PFSK-1 (cell line): ENCODE measurements around the gene GCNT1.

Experiments
- FOXP2 ChIP-seq: optimal IDR thresholded peaks from 2 replicates; pipeline ENCODE3; 2011; ENCODE audit warnings: borderline replicate concordance, control low read depth, inconsistent platforms; ENCODE audit not compliant: insufficient read depth; ENCODE audit errors: extremely low read length, extremely low read depth
- POLR2AphosphoS5 ChIP-seq: IDR thresholded peaks from 2 replicates; pipeline ENCODE4 v1.6.1; 2012; ENCODE audit warnings: low read depth, mild to moderate bottlenecking, control low read depth, low read length, moderate library complexity
- SIN3A ChIP-seq: IDR thresholded peaks from 2 replicates; pipeline ENCODE4 v1.6.1; 2012; ENCODE audit warnings: mild to moderate bottlenecking, low read length, moderate library complexity, borderline replicate concordance; ENCODE audit not compliant: insufficient read depth
- TAF1 ChIP-seq: IDR thresholded peaks from 2 replicates; pipeline ENCODE4 v1.6.1; 2012; ENCODE audit warnings: low read length, control low read depth, borderline replicate concordance; ENCODE audit not compliant: insufficient read depth
- TF ChIP-seq, protein P1 (sequence below), 2 experiments: IDR thresholded peaks; 2 replicates each; pipeline versions ENCODE4 v1.6.1 to v1.8.0; 2011 to 2012; ENCODE audit warnings: low read depth in 2 of 2, low read length in 2 of 2, control low read depth in 1 of 2, inconsistent platforms in 1 of 2, mild to moderate bottlenecking in 1 of 2, moderate library complexity in 1 of 2; ENCODE audit not compliant: insufficient read depth in 1 of 2

GCNT1 gene

DNA sequence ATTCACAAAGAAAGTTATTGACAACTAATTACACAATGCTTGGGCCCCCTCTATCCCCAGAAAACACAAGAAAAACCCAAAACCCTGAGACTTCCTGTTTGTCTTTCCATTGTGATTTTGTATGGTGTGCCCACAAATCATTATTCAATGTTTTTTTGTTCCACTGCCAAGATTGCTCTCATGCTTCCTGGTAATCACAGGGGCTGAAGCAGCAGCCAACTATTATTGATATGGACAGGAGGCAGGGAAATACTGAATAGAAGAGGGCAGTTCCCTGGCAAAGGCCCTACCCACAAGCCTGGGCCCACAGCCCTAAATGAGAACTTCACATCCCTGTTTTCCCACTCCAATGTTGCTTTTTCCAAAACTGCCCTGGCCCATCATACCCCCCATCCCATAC lies 43.3 kb upstream of the GCNT1 start:
- TF ChIP-seq POLR2AphosphoS5 = no peak
- TF ChIP-seq TAF1 = no peak
- TF ChIP-seq FOXP2 = no peak
- TF ChIP-seq, protein P1, sequence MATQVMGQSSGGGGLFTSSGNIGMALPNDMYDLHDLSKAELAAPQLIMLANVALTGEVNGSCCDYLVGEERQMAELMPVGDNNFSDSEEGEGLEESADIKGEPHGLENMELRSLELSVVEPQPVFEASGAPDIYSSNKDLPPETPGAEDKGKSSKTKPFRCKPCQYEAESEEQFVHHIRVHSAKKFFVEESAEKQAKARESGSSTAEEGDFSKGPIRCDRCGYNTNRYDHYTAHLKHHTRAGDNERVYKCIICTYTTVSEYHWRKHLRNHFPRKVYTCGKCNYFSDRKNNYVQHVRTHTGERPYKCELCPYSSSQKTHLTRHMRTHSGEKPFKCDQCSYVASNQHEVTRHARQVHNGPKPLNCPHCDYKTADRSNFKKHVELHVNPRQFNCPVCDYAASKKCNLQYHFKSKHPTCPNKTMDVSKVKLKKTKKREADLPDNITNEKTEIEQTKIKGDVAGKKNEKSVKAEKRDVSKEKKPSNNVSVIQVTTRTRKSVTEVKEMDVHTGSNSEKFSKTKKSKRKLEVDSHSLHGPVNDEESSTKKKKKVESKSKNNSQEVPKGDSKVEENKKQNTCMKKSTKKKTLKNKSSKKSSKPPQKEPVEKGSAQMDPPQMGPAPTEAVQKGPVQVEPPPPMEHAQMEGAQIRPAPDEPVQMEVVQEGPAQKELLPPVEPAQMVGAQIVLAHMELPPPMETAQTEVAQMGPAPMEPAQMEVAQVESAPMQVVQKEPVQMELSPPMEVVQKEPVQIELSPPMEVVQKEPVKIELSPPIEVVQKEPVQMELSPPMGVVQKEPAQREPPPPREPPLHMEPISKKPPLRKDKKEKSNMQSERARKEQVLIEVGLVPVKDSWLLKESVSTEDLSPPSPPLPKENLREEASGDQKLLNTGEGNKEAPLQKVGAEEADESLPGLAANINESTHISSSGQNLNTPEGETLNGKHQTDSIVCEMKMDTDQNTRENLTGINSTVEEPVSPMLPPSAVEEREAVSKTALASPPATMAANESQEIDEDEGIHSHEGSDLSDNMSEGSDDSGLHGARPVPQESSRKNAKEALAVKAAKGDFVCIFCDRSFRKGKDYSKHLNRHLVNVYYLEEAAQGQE (IDR thresholded peaks at IDR 0.05; ENCODE audit: insufficient read depth in 1 of 2, low read depth in 2 of 2, low read length in 2 of 2) = no peak
- TF ChIP-seq SIN3A = no peak

DNA sequence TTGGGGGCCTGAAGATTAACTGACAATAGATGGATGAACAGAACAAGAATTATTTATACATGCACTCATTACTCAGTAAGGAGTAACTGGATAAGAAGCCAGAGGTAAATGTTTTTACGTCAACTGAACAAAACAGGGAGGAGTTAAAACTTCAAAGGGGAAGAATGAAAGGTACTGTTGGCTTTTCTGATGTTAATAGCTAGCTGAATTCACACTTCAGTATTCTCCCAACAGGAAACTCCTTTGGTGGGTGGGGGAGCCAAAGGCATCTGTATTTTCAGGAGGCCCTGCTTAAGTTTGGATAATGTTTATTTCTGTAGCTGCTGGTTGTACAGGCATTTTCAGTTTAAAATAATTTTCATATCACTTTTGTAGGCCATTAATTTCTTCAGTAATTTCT lies 41.6 kb upstream of the GCNT1 start:
- no peak for TF ChIP-seq SIN3A
- TF ChIP-seq POLR2AphosphoS5 = no peak

DNA sequence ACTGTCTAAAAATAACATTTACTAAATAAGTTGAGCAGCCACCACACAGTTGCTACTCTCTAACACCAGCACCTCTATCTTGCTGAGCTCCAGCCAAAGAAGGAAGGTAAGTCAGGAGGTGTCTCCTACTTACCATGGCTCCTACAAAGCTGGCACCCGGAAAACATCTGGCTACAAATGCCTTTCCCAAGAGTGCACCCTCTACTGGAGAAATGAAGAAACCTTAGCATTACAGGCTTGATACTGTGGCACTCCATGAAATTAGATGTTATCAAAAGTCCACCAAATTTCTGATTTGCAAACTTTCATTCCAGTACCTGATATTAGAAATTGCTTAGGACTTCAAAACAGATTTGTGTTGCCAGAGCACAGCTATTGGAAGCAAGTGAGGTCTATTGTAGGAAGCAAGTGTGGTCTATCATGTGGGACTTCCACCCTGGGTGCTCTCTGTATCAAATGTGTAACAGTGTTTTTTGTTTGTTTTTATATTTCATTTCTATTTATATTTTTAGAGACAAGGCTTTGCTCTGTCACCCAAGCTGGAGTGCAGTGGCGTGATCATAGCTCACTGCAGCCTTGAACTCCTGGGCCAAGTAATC lies 39.1 kb upstream of the GCNT1 start:
- TF ChIP-seq TAF1 (no peak), FOXP2 (no peak), SIN3A (no peak), POLR2AphosphoS5 (no peak)
- TF ChIP-seq, protein P1 (IDR thresholded peaks at IDR 0.05; ENCODE audit: insufficient read depth in 1 of 2, low read depth in 2 of 2, low read length in 2 of 2) = no peak

DNA sequence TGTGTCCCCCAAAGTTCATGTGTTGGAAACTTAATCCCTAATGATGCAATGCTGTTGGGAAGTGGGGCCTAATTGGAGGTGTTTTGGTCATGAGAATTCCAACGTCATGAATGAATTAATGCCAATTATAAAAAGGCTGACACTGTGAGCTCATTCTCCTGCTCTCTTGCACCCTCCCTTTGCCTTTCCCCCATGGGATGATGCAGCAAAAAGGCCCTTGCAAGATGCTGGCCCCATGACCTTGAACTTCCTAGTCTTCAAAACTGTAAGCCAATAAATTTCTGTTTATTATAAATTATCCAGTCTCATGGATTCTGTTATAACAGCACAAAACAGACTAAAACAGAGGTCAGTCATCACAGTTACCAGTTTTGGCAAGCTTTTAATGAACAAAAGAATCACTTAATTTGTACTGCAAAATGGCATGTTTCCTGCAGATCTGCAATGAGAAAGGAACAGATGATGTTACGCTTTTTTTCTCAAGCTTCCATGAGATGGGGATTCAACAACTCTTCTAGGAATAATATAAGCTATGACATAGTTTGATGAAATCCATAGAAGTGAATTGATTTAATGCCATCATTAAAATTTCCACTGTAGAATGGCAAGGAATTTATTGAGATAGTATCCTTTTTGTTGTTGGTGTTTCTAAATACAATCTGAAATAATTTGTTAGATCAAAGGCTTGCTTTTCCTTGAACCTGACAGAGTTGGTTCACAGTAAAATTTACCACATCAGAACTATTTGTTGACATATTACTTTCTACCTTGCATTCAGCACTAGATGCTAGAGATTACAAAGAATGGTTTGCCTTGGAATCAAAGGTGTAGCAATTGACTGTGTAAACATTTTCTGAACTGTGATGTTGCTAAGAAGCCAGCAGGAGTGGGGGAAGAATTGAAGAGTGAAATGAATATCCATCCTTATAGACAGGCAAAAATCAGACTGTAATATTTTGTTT lies 35.5 kb upstream of the GCNT1 start:
- no peak for TF ChIP-seq POLR2AphosphoS5
- no peak for TF ChIP-seq TAF1
- TF ChIP-seq, protein P1 (IDR thresholded peaks at IDR 0.05; ENCODE audit: insufficient read depth in 1 of 2, low read depth in 2 of 2, low read length in 2 of 2) = no peak
- no peak for TF ChIP-seq FOXP2
- TF ChIP-seq SIN3A = no peak

DNA sequence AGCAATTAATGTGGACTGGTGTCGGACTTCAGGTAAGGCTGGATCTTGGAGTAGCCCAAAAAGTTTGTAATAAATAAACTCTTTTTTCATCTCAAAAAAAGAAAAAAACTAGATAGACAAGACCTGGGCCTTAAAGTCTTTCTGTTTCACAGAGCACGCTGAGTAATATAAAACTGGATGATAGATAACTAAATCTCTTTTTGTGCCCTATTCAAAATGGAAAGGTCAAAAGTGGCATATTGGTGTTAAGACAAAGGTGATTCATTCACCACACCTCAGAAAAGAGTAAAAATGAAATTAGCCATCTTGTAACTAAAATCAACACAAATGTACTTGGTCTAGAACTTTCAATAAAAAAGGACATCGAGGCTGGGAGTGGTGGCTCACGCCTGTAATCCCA lies 34.5 kb upstream of the GCNT1 start:
- TF ChIP-seq POLR2AphosphoS5 = no peak
- TF ChIP-seq SIN3A = no peak
- TF ChIP-seq, protein P1 (IDR thresholded peaks at IDR 0.05; ENCODE audit: insufficient read depth in 1 of 2, low read depth in 2 of 2, low read length in 2 of 2) = no peak
